ENCODE results near the gene KAZN. TPM values are rescaled to one million over a fixed set of nuclear protein-coding genes. Genes with fewer than 3 reads are reported as not detected.

KAZN gene
- total and polyA plus RNA-seq, 2 donors from 2014 or later = 17.4 to 60.8 TPM

- Histone ChIP-seq H3K9ac (ENCODE audit: low read length in 3 of 3) (no peak overlapping the region), H3K4me1 (ENCODE audit: control insufficient read depth in 2 of 3, insufficient read depth in 2 of 3, low read depth in 1 of 3, low read length in 3 of 3) (no peaks in the 10 kb centered on the region), H3K36me3 (ENCODE audit: control insufficient read depth in 2 of 3, insufficient read depth in 3 of 3, low read length in 3 of 3) (no peaks in the 10 kb centered on the region), H3K27ac (ENCODE audit: low read depth in 2 of 2, low read length in 2 of 2) (no peak overlapping the region), H3K27me3 (ENCODE audit: control insufficient read depth, insufficient read depth, low read length) (no peaks in the 10 kb centered on the region), H3K4me3 (ENCODE audit: low read length in 3 of 3) (no peak overlapping the region), H3K9me3 (ENCODE audit: control insufficient read depth in 2 of 3, insufficient read depth in 1 of 3, low read length in 3 of 3) (peaks cover 0 to 5% (median 0%) of the 10 kb centered on the region in 3 donors)
- no peak for FAIRE-seq
- TF ChIP-seq CTCF (IDR thresholded peaks at IDR 0.05; ENCODE audit: borderline replicate concordance, extremely low read depth, insufficient read depth) = no peak
- intact Hi-C loops (cut with DNase I) = no loop called here
- no peak for DNase-seq
These were observed 48.5 kb downstream of the KAZN start for GRCh38 chr1:14646973-14647372.

GRCh38 chr1:14647777-14648176, 49.3 kb downstream of the KAZN start:
- Histone ChIP-seq H3K27ac (ENCODE audit: low read depth in 2 of 2, low read length in 2 of 2) (no peak overlapping the region), H3K9me3 (ENCODE audit: control insufficient read depth in 2 of 3, insufficient read depth in 1 of 3, low read length in 3 of 3) (peaks cover 0 to 1% (median 0%) of the 10 kb centered on the region in 3 donors), H3K36me3 (ENCODE audit: control insufficient read depth in 2 of 3, insufficient read depth in 3 of 3, low read length in 3 of 3) (no peaks in the 10 kb centered on the region), H3K27me3 (ENCODE audit: control insufficient read depth, insufficient read depth, low read length) (no peaks in the 10 kb centered on the region), H3K9ac (ENCODE audit: low read length in 3 of 3) (no peak overlapping the region), H3K4me1 (ENCODE audit: control insufficient read depth in 2 of 3, insufficient read depth in 2 of 3, low read depth in 1 of 3, low read length in 3 of 3) (no peaks in the 10 kb centered on the region), H3K4me3 (ENCODE audit: low read length in 3 of 3) (no peak overlapping the region)
- FAIRE-seq (no peak), DNase-seq (no peak)
- TF ChIP-seq CTCF (IDR thresholded peaks at IDR 0.05; ENCODE audit: borderline replicate concordance, extremely low read depth, insufficient read depth) = no peak
- intact Hi-C loops (cut with DNase I) = no loop called here

- no peaks in the 10 kb centered on the region for H3K4me1 ChIP-seq (ENCODE audit: control insufficient read depth in 2 of 3, insufficient read depth in 2 of 3, low read depth in 1 of 3, low read length in 3 of 3)
- no peaks in the 10 kb centered on the region for H3K36me3 ChIP-seq (ENCODE audit: control insufficient read depth in 2 of 3, insufficient read depth in 3 of 3, low read length in 3 of 3)
- H3K9me3 ChIP-seq (ENCODE audit: control insufficient read depth in 2 of 3, insufficient read depth in 1 of 3, low read length in 3 of 3) = no peaks in the 10 kb centered on the region
- FAIRE-seq (no peak), DNase-seq (no peak)
- TF ChIP-seq CTCF (IDR thresholded peaks at IDR 0.05; ENCODE audit: borderline replicate concordance, extremely low read depth, insufficient read depth) = no peak
- no peak overlapping the region for H3K27ac ChIP-seq (ENCODE audit: low read depth in 2 of 2, low read length in 2 of 2)
- H3K9ac ChIP-seq (ENCODE audit: low read length in 3 of 3) = no peak overlapping the region
- H3K27me3 ChIP-seq (ENCODE audit: control insufficient read depth, insufficient read depth, low read length) = no peaks in the 10 kb centered on the region
- intact Hi-C loops (cut with DNase I) = no loop called here
- H3K4me3 ChIP-seq (ENCODE audit: low read length in 3 of 3) = no peak overlapping the region
These were observed 49.9 kb downstream of the KAZN start for GRCh38 chr1:14648391-14648790.

All from kidney (tissue), 14 donors.